Stimulated activated naive CD8-positive, alpha-beta T cell treated with anti-CD3 and anti-CD28 coated beads, Interleukin-15, Interleukin-2, amounts not matched to agents 100 U/mL and 50 U/mL, for 24 hours (primary cell): ENCODE measurements around the gene MAP10.

Experiments
- ATAC-seq: fragments of 150-1000 bp; cut with Tn5 transposase; one replicate; pipeline ENCODE4 v1.10.0; 2021
- DNase-seq: peaks from one replicate; pipeline ENCODE4 v3.0.0; 2021

MAP10 gene

DNA sequence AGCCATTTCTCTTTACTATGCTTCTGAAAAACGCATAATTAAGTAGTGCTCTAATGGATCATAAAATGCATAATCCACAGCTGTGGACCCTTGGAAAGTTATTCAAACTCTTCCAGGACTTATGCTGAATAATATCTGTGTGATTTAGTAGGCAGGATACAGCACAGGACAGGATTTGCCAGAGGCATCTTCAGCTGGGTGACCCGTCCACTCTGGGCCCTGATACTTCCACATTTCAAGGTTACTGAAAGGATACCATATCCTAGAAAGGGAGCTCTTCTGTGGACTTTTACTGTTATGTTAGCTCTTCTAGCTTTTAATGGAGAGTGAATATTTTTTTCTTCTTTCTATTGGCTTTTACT, 49.6 kb downstream of the MAP10 start:
- ATAC-seq (no peak), DNase-seq (no peak)

DNA sequence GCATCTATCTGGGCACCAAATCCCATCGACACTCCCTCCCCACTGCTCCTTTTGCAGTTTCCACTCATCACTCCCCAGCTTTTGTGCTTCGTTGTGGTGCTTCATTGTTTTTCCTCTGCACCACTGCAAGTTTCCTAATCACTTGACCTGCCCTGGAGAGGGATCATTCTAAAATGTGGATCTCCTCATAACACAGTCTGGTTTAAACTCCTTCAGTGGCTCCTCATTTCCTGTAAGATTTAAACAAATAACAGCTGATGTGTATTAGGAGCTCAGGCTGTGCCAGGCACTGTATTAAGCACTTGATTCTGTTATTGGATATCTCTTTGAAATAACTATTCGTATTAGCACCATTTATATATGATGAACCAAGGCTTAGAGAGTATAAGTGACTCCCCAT, 51.3 kb downstream of the MAP10 start:
- DNase-seq (no peak), ATAC-seq (no peak)
